Measurements from ENCODE around the gene PODN. TPM values are rescaled to one million over a fixed set of nuclear protein-coding genes. Genes with fewer than 3 reads are reported as not detected.

PODN gene
- total and polyA plus RNA-seq, 2 experiments from 2014 or later: 3.9 to 9.2 TPM

- DNase-seq (ENCODE audit: low spot score): no peak
- H3K9me2 ChIP-seq (replicated peaks; ENCODE audit: insufficient read depth): no peaks in the 10 kb centered on the region
- H3K9me3 ChIP-seq (ENCODE audit: low read depth): no peaks in the 10 kb centered on the region
- peaks cover 11% of the 10 kb centered on the region for H3K27me3 ChIP-seq
- no peaks in the 10 kb centered on the region for H3K36me3 ChIP-seq (replicated peaks; ENCODE audit: insufficient read depth, low read depth)
- peaks cover 49% of the 10 kb centered on the region for H3K4me1 ChIP-seq (ENCODE audit: insufficient read depth)
- TF ChIP-seq EZH2phosphoT487 (IDR thresholded peaks at IDR 0.05; ENCODE audit: low read depth, severe bottlenecking, unreplicated experiment) (no peak), EZH2 (IDR thresholded peaks at IDR 0.05; ENCODE audit: borderline replicate concordance) (no peak), CTCF (IDR thresholded peaks at IDR 0.05; ENCODE audit: poor library complexity) (no peak)
- H3K79me2 ChIP-seq: no peaks in the 10 kb centered on the region
- H3K27ac ChIP-seq: no peak overlapping the region
- WGBS (ENCODE audit: low lambda C conversion rate, missing lambda C conversion rate): 88% methylated on average over 4 of the region's 4 CpGs
- no peak overlapping the region for H3K4me2 ChIP-seq
- no peaks in the 10 kb centered on the region for H4K20me1 ChIP-seq (ENCODE audit: insufficient read depth, poor library complexity, severe bottlenecking)
- no peak overlapping the region for H2AFZ ChIP-seq
- H3K4me3 ChIP-seq: no peak overlapping the region
These were observed 50.8 kb downstream of the PODN start for GRCh38 chr1:53112861-53113260.

- WGBS (ENCODE audit: low lambda C conversion rate, missing lambda C conversion rate): 96% methylated on average over 6 of the region's 6 CpGs
- no peak overlapping the region for H2AFZ ChIP-seq
- H3K27me3 ChIP-seq: peaks cover 11% of the 10 kb centered on the region
- H3K4me2 ChIP-seq: no peak overlapping the region
- H3K27ac ChIP-seq: no peak overlapping the region
- H3K36me3 ChIP-seq (replicated peaks; ENCODE audit: insufficient read depth, low read depth): no peaks in the 10 kb centered on the region
- no peaks in the 10 kb centered on the region for H3K9me3 ChIP-seq (ENCODE audit: low read depth)
- TF ChIP-seq EZH2phosphoT487 (IDR thresholded peaks at IDR 0.05; ENCODE audit: low read depth, severe bottlenecking, unreplicated experiment) (no peak), EZH2 (IDR thresholded peaks at IDR 0.05; ENCODE audit: borderline replicate concordance) (no peak), CTCF (IDR thresholded peaks at IDR 0.05; ENCODE audit: poor library complexity) (no peak)
- no peaks in the 10 kb centered on the region for H3K79me2 ChIP-seq
- H4K20me1 ChIP-seq (ENCODE audit: insufficient read depth, poor library complexity, severe bottlenecking): no peaks in the 10 kb centered on the region
- peaks cover 38% of the 10 kb centered on the region for H3K4me1 ChIP-seq (ENCODE audit: insufficient read depth)
- no peaks in the 10 kb centered on the region for H3K9me2 ChIP-seq (replicated peaks; ENCODE audit: insufficient read depth)
- H3K4me3 ChIP-seq: no peak overlapping the region
- no peak for DNase-seq (ENCODE audit: low spot score)
These were observed 52.1 kb downstream of the PODN start for GRCh38 chr1:53114090-53114489.

GRCh38 chr1:53114581-53115400, 52.8 kb downstream of the PODN start:
- H3K27ac ChIP-seq: no peak overlapping the region
- no peak overlapping the region for H3K4me3 ChIP-seq

More at GRCh38 chr1:53114581-53115400, 52.8 kb downstream of the PODN start:
- DNase-seq (ENCODE audit: low spot score): no peak
- H4K20me1 ChIP-seq (ENCODE audit: insufficient read depth, poor library complexity, severe bottlenecking): no peaks in the 10 kb centered on the region
- no peaks in the 10 kb centered on the region for H3K36me3 ChIP-seq (replicated peaks; ENCODE audit: insufficient read depth, low read depth)
- H3K27me3 ChIP-seq: peaks cover 11% of the 10 kb centered on the region
- no peaks in the 10 kb centered on the region for H3K9me2 ChIP-seq (replicated peaks; ENCODE audit: insufficient read depth)
- 94% methylated on average over 23 of the region's 24 CpGs for WGBS (ENCODE audit: low lambda C conversion rate, missing lambda C conversion rate)
- H3K4me1 ChIP-seq (ENCODE audit: insufficient read depth): peaks cover 32% of the 10 kb centered on the region
- no peak overlapping the region for H3K4me2 ChIP-seq
- TF ChIP-seq EZH2 (IDR thresholded peaks at IDR 0.05; ENCODE audit: borderline replicate concordance): no peak
- TF ChIP-seq CTCF (IDR thresholded peaks at IDR 0.05; ENCODE audit: poor library complexity): no peak
- TF ChIP-seq EZH2phosphoT487 (IDR thresholded peaks at IDR 0.05; ENCODE audit: low read depth, severe bottlenecking, unreplicated experiment): no peak
- H3K9me3 ChIP-seq (ENCODE audit: low read depth): no peaks in the 10 kb centered on the region
- no peak overlapping the region for H2AFZ ChIP-seq
- H3K79me2 ChIP-seq: no peaks in the 10 kb centered on the region

Data from hepatocyte (in vitro differentiated cells).